NCI-H187 (cell line): ENCODE results near the gene MAP7.

Experiments used
- DNase-seq, 2 experiments: peaks; one replicate each; lab custom pipeline; 2025; lab: John Stamatoyannopoulos, UW

MAP7 gene

DNA sequence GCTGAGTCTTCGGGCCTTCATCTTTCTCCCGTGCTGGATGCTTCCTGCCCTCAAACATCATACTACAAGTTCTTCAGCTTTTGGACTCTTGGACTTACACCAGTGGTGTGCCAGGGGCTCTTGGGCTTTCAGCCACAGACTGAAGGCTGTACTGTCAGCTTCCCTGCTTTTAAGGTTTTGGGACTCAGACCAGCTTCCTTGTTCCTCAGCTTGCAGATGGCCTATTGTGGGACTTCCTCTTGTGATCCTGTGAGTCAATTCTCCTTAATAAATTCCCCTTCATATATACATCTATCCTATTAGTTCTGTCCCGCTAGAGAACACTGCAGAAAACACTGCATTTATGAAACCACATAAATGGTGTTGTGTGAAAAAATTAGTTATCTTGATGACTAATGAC is 246.7 kb downstream of the MAP7 start:
- DNase-seq = no peak

DNA sequence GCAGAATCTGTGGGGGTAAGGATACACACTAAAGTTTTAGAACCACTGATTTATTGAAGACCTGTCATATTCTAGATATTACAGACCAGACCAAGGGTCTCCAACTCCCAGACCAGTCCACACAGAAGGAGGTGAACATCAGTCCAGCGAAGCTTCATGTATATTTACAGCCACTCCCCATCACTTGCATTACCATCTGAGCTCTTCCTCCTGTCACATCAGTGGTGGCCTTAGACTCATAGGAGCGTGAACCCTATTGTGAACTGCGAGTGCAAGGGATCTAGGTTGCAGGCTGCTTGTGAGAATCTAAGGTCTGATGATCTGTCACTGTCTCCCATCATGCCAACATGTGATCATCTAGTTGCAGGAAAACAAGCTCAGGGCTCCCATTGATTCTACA is 255.6 kb downstream of the MAP7 start:
- DNase-seq = no peak
